AG10803 (cell line): ENCODE data around the gene UGT3A1.
"Not testable (repeated sequence)": the region's sequence is repeated elsewhere in the genome, so short reads cannot be mapped to it uniquely, and the experiment has no call there.

Experiments
- DNase-seq: peaks from one replicate; pipeline ENCODE4 v3.0.0; 2010; ENCODE audit warnings: low read depth
- H3K4me3 ChIP-seq: 2 replicates; pipeline ENCODE4 v1.5.1; 2011; ENCODE audit warnings: mild to moderate bottlenecking, low read length, control low read depth
- CTCF ChIP-seq: conservative IDR thresholded peaks from 2 replicates; pipeline ENCODE4 v1.5.1; 2011; ENCODE audit warnings: mild to moderate bottlenecking, low read length, control low read depth, inconsistent platforms

UGT3A1 gene

GRCh38 chr5:35990941-35991611 lies at the start of gene UGT3A1:
TSS of gene UGT3A1 (minus strand) at chr5:35991390. CDS start at chr5:35991240, 150 bp downstream.
- no peak for TF ChIP-seq CTCF
- H3K4me3 ChIP-seq = no peak within 1 kb of the TSS
- no peak for DNase-seq

DNA sequence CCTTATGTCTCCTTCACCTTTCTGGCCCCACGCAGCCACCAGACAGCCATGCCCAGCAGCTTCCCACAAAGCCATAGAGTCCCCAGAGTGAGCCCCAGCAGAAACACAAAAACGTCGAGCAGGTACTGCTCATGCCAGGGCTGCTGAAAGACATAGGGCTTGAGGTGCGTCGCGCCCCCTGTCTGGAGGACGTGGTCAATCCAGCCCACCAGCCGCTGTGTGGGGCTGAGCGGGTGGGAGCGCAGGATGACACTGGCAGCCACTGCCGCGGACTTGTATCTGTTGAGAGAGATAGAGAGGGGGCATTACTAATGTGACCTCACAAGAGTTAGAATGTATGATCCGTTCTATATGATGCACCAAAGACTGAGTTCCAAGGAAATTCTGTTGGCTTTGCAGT lies 44.5 kb upstream of the UGT3A1 start:
- no peak for DNase-seq
- TF ChIP-seq CTCF = no peak
- no peak overlapping the region for H3K4me3 ChIP-seq

- not testable (repeated sequence) for H3K4me3 ChIP-seq, DNase-seq
Measured at GRCh38 chr5:36034536-36035134, 43.4 kb upstream of the UGT3A1 start.

GRCh38 chr5:36033486-36033885 lies 42.3 kb upstream of the UGT3A1 start:
- DNase-seq = no peak
- H3K4me3 ChIP-seq = no peak overlapping the region
- TF ChIP-seq CTCF = no peak

GRCh38 chr5:36033047-36033446 lies 41.9 kb upstream of the UGT3A1 start:
- no peak for TF ChIP-seq CTCF
- no peak overlapping the region for H3K4me3 ChIP-seq
- no peak for DNase-seq

- no peak overlapping the region for H3K4me3 ChIP-seq
- TF ChIP-seq CTCF = no peak
- no peak for DNase-seq
Measured at GRCh38 chr5:36031223-36031622, 40.0 kb upstream of the UGT3A1 start.

GRCh38 chr5:36029914-36030313 lies 38.7 kb upstream of the UGT3A1 start:
- no peak overlapping the region for H3K4me3 ChIP-seq
- no peak for TF ChIP-seq CTCF

More at GRCh38 chr5:36029914-36030313, 38.7 kb upstream of the UGT3A1 start:
- DNase-seq = peak; percentile 2
